ENCODE data around the gene WARS2. TPM values are rescaled to one million over a fixed set of nuclear protein-coding genes. Genes with fewer than 3 reads are reported as not detected.

Gene WARS2
- polyA plus RNA-seq, 1 experiment: 12.6 TPM

DNA sequence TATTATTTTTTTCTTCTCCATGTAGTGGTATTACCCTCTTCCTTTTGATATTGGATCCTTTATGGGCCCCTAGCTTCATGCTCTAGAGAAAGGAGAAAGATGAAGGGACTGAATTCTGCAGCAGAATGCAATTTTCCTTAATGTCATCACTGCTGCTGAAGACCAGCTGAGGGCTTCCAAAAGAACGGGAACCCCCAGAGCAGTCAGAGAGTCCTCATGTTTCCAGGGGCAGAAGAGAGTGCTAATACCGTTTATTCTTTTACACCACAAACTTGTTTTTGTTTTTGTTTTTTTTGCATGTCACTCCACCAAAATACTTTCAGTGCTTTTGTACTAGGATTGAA, 131.2 kb downstream of the WARS2 start:
- Histone ChIP-seq H3K27me3 (ENCODE audit: control insufficient read depth, insufficient read depth, low read length) (peaks cover 51% of the 10 kb centered on the region), H3K27ac (ENCODE audit: low read depth, low read length) (no peak overlapping the region), H3K4me3 (ENCODE audit: low read depth, low read length) (no peak overlapping the region), H3K9me3 (ENCODE audit: control insufficient read depth, insufficient read depth, low read length) (peaks cover 20% of the 10 kb centered on the region; the same call in 1 of the 2 replicates)
- no peak for DNase-seq (ENCODE audit: low read depth, low spot score)
- ChIA-PET CTCF (interaction anchor here (0.5 to 2.0 kb wide), 19 partner anchors 9 to 1439 kb away, joined by 3 to 11 read pairs (median 3); no protein-coding TSS in a partner anchor), POLR2A (no interaction called here)
- TF ChIP-seq, protein P1, sequence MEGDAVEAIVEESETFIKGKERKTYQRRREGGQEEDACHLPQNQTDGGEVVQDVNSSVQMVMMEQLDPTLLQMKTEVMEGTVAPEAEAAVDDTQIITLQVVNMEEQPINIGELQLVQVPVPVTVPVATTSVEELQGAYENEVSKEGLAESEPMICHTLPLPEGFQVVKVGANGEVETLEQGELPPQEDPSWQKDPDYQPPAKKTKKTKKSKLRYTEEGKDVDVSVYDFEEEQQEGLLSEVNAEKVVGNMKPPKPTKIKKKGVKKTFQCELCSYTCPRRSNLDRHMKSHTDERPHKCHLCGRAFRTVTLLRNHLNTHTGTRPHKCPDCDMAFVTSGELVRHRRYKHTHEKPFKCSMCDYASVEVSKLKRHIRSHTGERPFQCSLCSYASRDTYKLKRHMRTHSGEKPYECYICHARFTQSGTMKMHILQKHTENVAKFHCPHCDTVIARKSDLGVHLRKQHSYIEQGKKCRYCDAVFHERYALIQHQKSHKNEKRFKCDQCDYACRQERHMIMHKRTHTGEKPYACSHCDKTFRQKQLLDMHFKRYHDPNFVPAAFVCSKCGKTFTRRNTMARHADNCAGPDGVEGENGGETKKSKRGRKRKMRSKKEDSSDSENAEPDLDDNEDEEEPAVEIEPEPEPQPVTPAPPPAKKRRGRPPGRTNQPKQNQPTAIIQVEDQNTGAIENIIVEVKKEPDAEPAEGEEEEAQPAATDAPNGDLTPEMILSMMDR (IDR thresholded peaks at IDR 0.05; ENCODE audit: low read depth, low read length): no peak

DNA sequence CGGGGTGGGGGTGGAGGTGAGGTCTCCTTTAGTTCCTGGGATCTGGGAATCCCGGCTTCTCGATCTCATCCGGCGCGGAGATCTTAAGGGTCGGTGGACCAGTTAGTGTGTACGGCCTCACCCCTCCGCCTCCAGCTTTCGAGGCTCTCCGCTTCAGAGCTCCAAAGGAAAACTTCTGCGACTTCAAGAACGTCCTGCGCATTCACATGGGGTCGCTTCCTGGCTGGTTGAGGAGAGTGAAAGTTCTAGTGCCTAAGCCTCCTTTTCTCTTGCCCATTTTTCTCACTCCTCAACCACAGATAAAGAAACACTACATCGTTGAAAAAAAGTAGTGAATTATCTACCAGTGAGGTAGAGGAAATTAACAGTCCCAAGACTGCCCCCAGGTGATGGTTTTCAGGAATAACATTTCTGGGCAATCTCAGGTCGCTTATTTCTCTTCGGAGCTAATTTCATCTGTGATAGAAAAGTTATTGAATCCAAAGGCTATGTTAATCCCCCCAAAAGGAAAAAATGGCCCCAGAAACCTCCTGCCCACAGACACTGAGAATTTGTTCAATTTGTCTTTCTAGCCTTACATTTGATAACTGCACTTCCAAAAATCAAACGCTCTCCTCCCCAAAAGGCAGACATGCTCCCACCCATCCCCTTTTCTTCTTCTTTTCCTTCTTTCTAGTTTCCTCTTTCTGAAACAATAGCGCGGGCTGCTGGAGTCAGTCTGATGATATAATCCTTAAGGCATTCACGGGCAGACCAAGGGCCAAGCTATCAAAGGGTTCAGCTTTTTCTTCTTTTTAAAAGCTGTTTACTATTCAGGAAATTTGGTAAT, 131.8 kb downstream of the WARS2 start:
- Histone ChIP-seq H3K27ac (ENCODE audit: low read depth, low read length) (no peak overlapping the region), H3K4me3 (ENCODE audit: low read depth, low read length) (peak overlapping the region; percentile 44), H3K9me3 (ENCODE audit: control insufficient read depth, insufficient read depth, low read length) (peaks cover 20% of the 10 kb centered on the region; the same call in 1 of the 2 replicates), H3K27me3 (ENCODE audit: control insufficient read depth, insufficient read depth, low read length) (peaks cover 57% of the 10 kb centered on the region)
- ChIA-PET CTCF (interaction anchor here (0.5 to 2.0 kb wide), 31 partner anchors 8 to 1439 kb away, joined by 3 to 11 read pairs (median 4); no protein-coding TSS in a partner anchor), POLR2A (no interaction called here)
- TF ChIP-seq, protein P1 (IDR thresholded peaks at IDR 0.05; ENCODE audit: low read depth, low read length): peak; percentile 65
- DNase-seq (ENCODE audit: low read depth, low spot score): peak; percentile 11

DNA sequence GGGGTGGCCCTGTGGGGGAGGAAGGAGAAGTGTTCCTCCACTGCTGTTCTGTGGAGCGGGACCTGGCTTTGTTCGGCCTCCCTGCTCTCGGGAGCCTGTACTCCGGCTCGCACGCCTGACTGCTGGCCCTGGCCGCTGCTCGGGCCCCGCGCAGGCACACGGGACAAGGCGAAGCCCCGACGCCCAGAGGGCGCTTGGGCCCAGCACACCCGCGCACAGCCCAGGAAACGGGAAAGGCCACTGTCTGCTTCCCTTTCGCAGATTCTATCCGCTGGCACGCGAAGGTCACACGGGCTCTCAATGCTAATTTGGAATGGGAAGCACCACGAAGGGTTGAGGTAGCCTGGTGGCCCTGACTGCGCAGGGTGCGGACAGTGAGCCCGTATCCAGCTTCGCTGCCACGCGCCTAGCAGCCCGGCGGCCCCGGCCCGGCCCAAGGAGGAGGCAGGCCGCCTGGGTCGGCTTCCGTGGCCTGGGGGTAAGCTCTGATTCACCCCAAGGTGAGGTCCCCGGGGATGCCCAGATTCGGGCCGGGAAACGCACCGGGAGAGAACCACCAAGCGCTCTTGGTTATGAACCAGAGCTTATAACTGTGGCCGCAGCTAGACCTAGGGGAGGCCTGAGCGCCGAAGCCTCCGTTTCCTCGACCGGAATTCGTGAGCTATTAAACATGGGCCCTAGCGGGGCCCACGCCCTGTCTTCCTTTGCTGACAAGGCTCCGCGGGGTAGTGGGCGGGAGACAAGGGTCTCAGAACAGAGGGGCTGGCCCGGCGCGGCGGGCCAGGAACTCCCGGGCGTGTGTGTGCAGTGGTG, 132.6 kb downstream of the WARS2 start:
- ChIA-PET POLR2A (no interaction called here), CTCF (interaction anchor here (0.6 to 2.0 kb wide), 25 partner anchors 8 to 1040 kb away, joined by 3 to 11 read pairs (median 4); no protein-coding TSS in a partner anchor)
- H3K27me3 ChIP-seq (ENCODE audit: control insufficient read depth, insufficient read depth, low read length): peaks cover 64% of the 10 kb centered on the region
- peak overlapping the region; percentile 44; the same call in 1 of the 2 replicates for H3K4me3 ChIP-seq (ENCODE audit: low read depth, low read length)
- no peak for DNase-seq (ENCODE audit: low read depth, low spot score)
- peaks cover 20% of the 10 kb centered on the region; the same call in 1 of the 2 replicates for H3K9me3 ChIP-seq (ENCODE audit: control insufficient read depth, insufficient read depth, low read length)
- TF ChIP-seq, protein P1 (IDR thresholded peaks at IDR 0.05; ENCODE audit: low read depth, low read length): no peak
- H3K27ac ChIP-seq (ENCODE audit: low read depth, low read length): no peak overlapping the region

DNA sequence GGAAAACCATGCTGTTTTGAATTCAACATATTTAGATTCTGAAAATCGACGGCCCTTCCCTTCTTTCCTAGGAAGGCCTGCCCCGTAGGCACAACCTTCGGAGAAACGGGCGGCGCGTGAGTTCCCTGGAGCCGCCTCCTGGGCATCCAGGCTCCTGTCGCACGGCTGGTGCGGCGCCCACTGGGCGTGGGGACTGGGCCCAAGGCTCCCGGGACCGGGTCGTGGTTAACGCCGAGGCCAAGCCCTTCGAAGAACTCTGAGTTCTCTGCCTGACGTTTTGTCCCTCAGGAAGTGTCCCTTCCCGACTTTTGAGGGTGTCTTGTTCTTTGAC, 133.1 kb downstream of the WARS2 start:
- Histone ChIP-seq H3K27me3 (ENCODE audit: control insufficient read depth, insufficient read depth, low read length) (peaks cover 70% of the 10 kb centered on the region), H3K9me3 (ENCODE audit: control insufficient read depth, insufficient read depth, low read length) (peaks cover 20% of the 10 kb centered on the region; the same call in 1 of the 2 replicates), H3K4me3 (ENCODE audit: low read depth, low read length) (no peak overlapping the region), H3K27ac (ENCODE audit: low read depth, low read length) (no peak overlapping the region)
- CTCF ChIA-PET: interaction anchor here (0.6 to 1.9 kb wide), 6 partner anchors 23 to 934 kb away, joined by 3 to 11 read pairs (median 4); no protein-coding TSS in a partner anchor
- TF ChIP-seq, protein P1 (IDR thresholded peaks at IDR 0.05; ENCODE audit: low read depth, low read length): no peak
- DNase-seq (ENCODE audit: low read depth, low spot score): no peak
- POLR2A ChIA-PET: no interaction called here

Measured in AG04450 (cell line).